BLaER1 treated with 17β-estradiol and CSF1 and Interleukin-3, amounts not matched to agents 10 nM and 100 nM (cell line): ENCODE results near the gene SPATA21.

Experiments
- H3K27ac ChIP-seq, 11 experiments: shearing (Covaris generic); formaldehyde crosslinking; 2 replicates each; pipeline ENCODE4 v1.8.1; 2022
- H3K27me3 ChIP-seq, 11 experiments: shearing (Covaris generic); formaldehyde crosslinking; 2 replicates each; pipeline ENCODE4 v1.8.1; 2022
- H3K36me3 ChIP-seq, 11 experiments: shearing (Covaris generic); formaldehyde crosslinking; 2 replicates each; pipeline ENCODE4 v1.8.1; 2022
- H3K4me1 ChIP-seq, 10 experiments: shearing (Covaris generic); formaldehyde crosslinking; 2 replicates each; pipeline ENCODE4 v1.8.1; 2022
- H3K4me2 ChIP-seq, 11 experiments: shearing (Covaris generic); formaldehyde crosslinking; 2 replicates each; pipeline ENCODE4 v1.8.1; 2022
- H3K4me3 ChIP-seq, 10 experiments: shearing (Covaris generic); formaldehyde crosslinking; 2 replicates each; pipeline ENCODE4 v1.8.1; 2022
- H3K9ac ChIP-seq, 11 experiments: shearing (Covaris generic); formaldehyde crosslinking; 2 replicates each; pipeline ENCODE4 v1.8.1; 2022
- H3K9me3 ChIP-seq, 11 experiments: shearing (Covaris generic); formaldehyde crosslinking; replicated peaks in 1 of 11; 2 replicates each; pipeline ENCODE4 v1.8.1; 2022
- H4K20me1 ChIP-seq, 11 experiments: shearing (Covaris generic); formaldehyde crosslinking; 2 replicates each; pipeline ENCODE4 v1.8.1; 2022
- Cebpa-rat ChIP-seq, 11 experiments: shearing (Covaris generic); IDR thresholded peaks; 2 replicates each; pipeline ENCODE4 v1.8.1; 2022

SPATA21 gene

DNA sequence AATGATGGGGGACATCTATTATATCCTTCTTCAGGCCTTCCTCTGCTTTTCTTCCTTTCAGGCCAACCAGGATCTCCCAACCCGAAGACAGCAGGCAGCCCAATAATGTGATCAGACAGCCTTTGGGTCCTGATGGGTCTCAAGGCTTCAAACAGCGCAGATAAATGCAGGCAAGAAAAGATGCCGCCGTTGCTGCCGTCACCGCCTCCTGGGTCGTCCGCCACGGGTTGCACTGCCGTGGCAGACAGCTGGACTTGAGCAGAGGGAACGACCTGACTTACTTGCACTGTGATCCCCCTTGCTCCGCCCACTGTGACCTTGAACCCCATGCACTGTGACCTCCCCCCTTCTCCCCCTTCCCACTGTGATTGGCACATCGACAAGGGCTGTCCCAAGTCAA is 42.2 kb downstream of the SPATA21 start:
- Histone ChIP-seq H3K4me2 (peak overlapping the region in 2 of 11 experiments; percentile 86 to 94; a peak in 3 of 22 replicates), H3K36me3 (peaks cover 61 to 100% (median 84%) of the 10 kb centered on the region in 11 experiments), H3K27me3 (no peaks in the 10 kb centered on the region), H3K4me3 (no peak overlapping the region), H3K27ac (no peak overlapping the region), H4K20me1 (peaks cover 65 to 100% (median 95%) of the 10 kb centered on the region in 11 experiments), H3K9ac (no peak overlapping the region), H3K9me3 (no peaks in the 10 kb centered on the region), H3K4me1 (peaks cover 56 to 87% (median 68%) of the 10 kb centered on the region in 10 experiments)
- no peak for TF ChIP-seq Cebpa-rat (IDR thresholded peaks at IDR 0.05)

DNA sequence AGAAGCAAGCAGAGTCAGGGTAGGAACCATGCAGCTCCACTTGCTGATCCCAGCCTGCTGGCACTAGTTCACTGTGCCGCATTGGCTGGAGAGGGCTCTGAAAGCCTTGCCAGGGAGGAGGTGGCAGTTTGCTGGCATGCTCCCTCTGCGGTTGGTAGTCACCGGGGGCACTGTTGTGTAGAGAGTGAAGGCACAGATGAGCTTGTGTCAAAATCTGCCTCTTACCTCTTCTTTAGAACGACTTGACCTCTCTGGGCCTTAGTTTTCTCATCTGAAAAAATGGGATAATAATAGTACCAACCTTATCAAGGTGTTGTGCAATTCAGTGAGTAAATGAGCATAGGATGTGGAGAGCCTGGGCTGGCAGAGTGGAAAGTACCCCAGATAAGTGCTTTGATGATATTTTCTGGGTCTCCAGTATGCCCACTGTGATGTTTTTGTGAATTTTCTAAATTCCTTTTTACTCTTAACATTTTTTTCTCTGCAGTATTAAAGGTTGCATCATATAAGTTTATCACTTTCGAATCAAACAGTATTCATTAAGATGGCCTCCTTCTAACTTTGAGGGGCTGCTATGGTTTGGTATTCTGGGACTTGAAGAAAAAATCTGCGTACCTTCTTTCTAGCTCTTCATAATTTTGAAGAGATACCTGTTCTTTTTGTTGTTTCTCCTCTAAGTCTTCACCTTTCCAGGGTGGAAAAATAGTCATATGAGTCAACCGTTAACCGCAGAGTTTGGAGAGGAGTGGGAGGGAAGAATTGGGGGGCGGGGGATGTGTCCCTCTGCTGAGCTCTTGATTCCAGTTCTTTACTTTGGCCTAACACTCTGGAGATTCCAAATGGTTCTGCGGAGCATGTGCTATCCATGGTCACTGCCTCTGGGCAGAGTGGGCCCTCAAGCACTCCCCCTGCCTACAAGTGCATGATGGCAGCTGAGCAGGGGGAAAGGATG is 43.4 kb downstream of the SPATA21 start:
- Histone ChIP-seq H3K27ac (0 out of 22 replicates have a peak overlapping the region, but pooled peaks of 1 of the 11 experiments have one; percentile 5), H3K4me2 (peak overlapping the region in 1 of 11 experiments; percentile 70; a peak in 1 of 22 replicates), H3K4me1 (peaks cover 61 to 94% (median 74%) of the 10 kb centered on the region in 10 experiments), H3K9me3 (no peaks in the 10 kb centered on the region), H3K36me3 (peaks cover 52 to 93% (median 74%) of the 10 kb centered on the region in 11 experiments), H4K20me1 (peaks cover 75 to 100% (median 97%) of the 10 kb centered on the region in 11 experiments), H3K9ac (0 out of 22 replicates have a peak overlapping the region, but pooled peaks of 1 of the 11 experiments have one; percentile 13), H3K4me3 (no peak overlapping the region), H3K27me3 (no peaks in the 10 kb centered on the region)
- peak in 1 of 11 experiments; percentile 33; a peak in 1 of 22 replicates for TF ChIP-seq Cebpa-rat (IDR thresholded peaks at IDR 0.05)

DNA sequence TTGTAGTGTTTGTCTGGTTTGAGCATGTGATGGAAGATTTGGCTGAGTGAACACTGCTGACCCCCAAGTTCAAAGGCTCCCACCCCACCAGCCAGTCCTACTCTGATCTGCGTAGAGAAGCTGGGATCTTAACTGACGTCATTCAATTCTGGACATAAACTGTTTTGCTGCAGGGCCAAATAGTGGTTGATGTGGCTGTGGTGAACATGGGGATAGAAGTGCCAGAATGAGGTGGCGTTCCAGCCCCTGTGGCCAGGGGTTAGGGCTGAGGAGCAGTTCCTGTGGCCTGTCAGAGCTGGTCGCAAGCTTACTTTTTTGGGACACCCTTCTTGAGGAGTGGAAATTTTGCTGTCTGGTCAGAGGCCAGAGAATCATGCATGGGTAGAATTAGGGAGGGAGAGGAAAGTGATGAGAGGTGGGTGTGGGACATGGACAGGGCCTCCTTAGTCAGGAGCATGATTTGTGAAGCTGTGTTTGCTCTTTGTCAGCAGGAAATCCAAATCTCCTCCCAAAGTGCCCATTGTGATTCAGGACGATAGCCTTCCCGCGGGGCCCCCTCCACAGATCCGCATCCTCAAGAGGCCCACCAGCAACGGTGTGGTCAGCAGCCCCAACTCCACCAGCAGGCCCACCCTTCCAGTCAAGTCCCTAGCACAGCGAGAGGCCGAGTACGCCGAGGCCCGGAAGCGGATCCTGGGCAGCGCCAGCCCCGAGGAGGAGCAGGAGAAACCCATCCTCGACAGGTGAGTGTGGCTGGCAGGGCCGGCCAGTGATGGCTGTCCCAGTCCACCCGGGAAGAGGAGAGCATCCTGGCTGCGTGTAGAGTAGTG is 44.3 kb downstream of the SPATA21 start:
- no peak for TF ChIP-seq Cebpa-rat (IDR thresholded peaks at IDR 0.05)
- Histone ChIP-seq H3K27ac (peak overlapping the region in 5 of 11 experiments; percentile 8 to 55 (median 35); a peak in 6 of 22 replicates), H4K20me1 (peaks cover 84 to 100% (median 97%) of the 10 kb centered on the region in 11 experiments), H3K4me2 (peak overlapping the region in 5 of 11 experiments; percentile 52 to 71 (median 68); a peak in 6 of 22 replicates), H3K9me3 (peaks cover 0 to 2% (median 0%) of the 10 kb centered on the region in 11 experiments; a peak in 1 of 22 replicates), H3K4me1 (peaks cover 61 to 94% (median 74%) of the 10 kb centered on the region in 10 experiments), H3K9ac (peak overlapping the region in 2 of 11 experiments; percentile 6 to 30; a peak in 1 of 22 replicates), H3K4me3 (no peak overlapping the region), H3K27me3 (no peaks in the 10 kb centered on the region), H3K36me3 (peaks cover 43 to 92% (median 67%) of the 10 kb centered on the region in 11 experiments)

DNA sequence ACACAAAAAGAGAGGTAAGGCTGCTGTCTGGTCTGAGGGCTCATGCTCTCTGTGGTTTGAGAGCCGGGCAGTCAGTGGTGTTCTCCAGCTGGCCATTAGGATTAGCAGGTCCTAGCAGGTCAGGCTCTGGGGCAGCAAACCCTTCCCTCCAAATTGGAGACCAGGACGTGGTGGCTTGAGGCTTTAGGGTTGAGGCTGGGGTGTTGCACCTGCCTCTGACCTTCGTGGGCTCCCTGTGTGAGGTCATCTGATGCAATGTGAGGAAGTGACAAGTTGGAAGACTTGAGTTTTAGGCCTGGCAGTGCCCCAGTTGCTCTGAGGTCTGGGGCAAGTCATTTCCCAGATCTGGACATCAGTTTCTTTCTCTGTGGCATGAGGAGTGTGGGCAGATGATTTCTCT is 45.8 kb downstream of the SPATA21 start:
- Histone ChIP-seq H3K9me3 (peaks cover 0 to 9% (median 0%) of the 10 kb centered on the region in 11 experiments; a peak in 1 of 22 replicates), H3K36me3 (peaks cover 40 to 90% (median 65%) of the 10 kb centered on the region in 11 experiments), H3K27me3 (no peaks in the 10 kb centered on the region), H3K4me3 (no peak overlapping the region), H3K27ac (peak overlapping the region in 10 of 11 experiments; percentile 0 to 55 (median 30); a peak in 11 of 22 replicates), H4K20me1 (peaks cover 91 to 100% (median 98%) of the 10 kb centered on the region in 11 experiments), H3K4me1 (peaks cover 59 to 94% (median 71%) of the 10 kb centered on the region in 10 experiments), H3K4me2 (peak overlapping the region; percentile 37 to 71 (median 52)), H3K9ac (peak overlapping the region in 5 of 11 experiments; percentile 1 to 30 (median 14); a peak in 5 of 22 replicates)
- no peak for TF ChIP-seq Cebpa-rat (IDR thresholded peaks at IDR 0.05)

DNA sequence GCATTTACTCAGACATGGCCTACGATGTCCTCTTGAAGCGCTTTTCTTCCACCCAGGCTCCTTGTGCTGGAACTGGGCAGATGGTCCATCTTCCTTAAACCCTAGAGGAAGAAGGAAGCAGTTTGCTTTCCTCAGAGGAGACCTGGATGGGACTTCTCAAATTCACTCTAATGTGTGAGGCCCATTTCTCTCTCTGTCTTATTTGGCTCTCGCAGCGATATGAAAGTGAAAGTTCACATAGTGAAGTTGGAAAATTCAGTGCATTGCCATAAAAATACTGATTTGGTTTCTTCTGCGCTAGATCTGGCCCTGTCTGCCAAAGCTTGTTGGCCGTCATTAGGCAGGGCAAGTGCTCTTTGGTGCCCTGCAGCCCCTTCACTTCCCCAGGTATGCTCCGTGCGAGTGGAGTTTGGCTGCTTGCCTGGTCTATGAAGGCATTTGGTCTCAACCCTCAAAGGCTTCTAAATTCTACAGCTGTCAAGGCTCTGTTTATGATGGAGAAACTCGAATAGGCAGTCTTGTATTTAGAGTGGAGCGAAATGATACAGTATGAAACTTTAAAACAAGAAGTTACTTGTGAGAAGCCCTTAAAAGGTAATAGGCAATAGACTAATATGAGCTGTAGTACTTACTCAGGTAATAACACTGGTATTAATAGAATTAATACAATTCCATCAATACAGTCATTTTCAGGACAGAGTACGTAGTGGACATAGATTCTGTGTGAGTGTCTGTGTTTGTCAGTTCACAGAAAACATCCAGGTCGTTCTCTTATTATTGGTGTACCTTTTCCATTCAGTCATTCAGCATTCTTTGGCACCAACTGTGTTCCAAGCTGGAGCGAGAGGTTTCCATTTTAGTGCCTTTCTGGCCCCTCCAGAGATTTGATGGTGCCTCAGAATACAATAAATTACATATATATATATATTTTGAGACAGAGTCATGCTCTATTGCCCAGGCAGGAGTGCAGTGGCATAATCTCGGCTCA is 49.7 kb downstream of the SPATA21 start:
- H4K20me1 ChIP-seq: peaks cover 96 to 100% (median 99%) of the 10 kb centered on the region in 11 experiments
- TF ChIP-seq Cebpa-rat (IDR thresholded peaks at IDR 0.05): no peak
- peaks cover 0 to 9% (median 0%) of the 10 kb centered on the region in 11 experiments; a peak in 1 of 22 replicates for H3K9me3 ChIP-seq
- H3K9ac ChIP-seq: no peak overlapping the region
- no peaks in the 10 kb centered on the region for H3K27me3 ChIP-seq
- no peak overlapping the region for H3K4me3 ChIP-seq
- H3K4me2 ChIP-seq: peak overlapping the region; percentile 2 to 74 (median 35); a peak in 19 of 22 replicates
- H3K36me3 ChIP-seq: peaks cover 23 to 85% (median 60%) of the 10 kb centered on the region in 11 experiments
- peaks cover 67 to 82% (median 71%) of the 10 kb centered on the region in 10 experiments for H3K4me1 ChIP-seq
- peak overlapping the region in 2 of 11 experiments; percentile 10 to 33; a peak in 2 of 22 replicates for H3K27ac ChIP-seq

DNA sequence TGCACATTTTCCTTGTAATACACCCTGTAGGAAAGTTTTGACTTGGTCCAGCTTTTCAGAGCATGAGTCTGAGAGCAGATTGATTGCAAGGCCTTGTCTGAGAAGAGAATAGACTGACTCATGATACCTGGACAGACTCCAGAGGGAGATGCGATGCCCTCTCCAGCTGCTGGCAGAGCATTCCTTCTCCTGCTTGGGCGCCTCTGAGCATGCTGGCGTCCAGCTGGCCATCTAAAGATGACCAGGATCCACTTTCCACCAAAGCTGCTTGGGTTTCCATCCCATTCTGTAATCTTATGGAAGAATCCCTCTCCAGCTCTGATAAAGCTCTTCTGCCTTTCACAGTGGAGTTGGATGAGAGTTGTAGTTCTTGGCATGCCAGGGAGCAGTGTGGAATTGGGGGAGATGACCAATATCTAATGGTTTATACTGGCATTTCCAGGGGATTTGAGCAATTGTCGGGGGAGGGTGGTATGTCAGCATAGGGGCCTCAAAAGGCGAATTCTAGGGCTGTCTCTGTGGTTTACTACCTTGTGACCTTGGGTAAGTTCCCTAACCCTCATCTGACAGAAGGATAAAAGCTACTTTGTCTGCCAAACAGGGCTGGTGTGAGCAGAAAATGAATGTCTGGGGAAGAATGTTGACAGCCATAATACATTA is 50.6 kb downstream of the SPATA21 start:
- H3K4me3 ChIP-seq: no peak overlapping the region
- H3K4me2 ChIP-seq: peak overlapping the region; percentile 2 to 74 (median 35); a peak in 20 of 22 replicates
- H3K9me3 ChIP-seq: peaks cover 0 to 9% (median 0%) of the 10 kb centered on the region in 11 experiments; a peak in 1 of 22 replicates
- H4K20me1 ChIP-seq: peaks cover 96 to 100% (median 99%) of the 10 kb centered on the region in 11 experiments
- no peak overlapping the region for H3K9ac ChIP-seq
- H3K27me3 ChIP-seq: no peaks in the 10 kb centered on the region
- H3K36me3 ChIP-seq: peaks cover 21 to 84% (median 61%) of the 10 kb centered on the region in 11 experiments; a peak in 21 of 22 replicates
- TF ChIP-seq Cebpa-rat (IDR thresholded peaks at IDR 0.05): no peak
- peak overlapping the region in 1 of 11 experiments; percentile 33; a peak in 2 of 22 replicates for H3K27ac ChIP-seq
- H3K4me1 ChIP-seq: peaks cover 61 to 73% (median 63%) of the 10 kb centered on the region in 10 experiments
